Parathyroid adenoma (tissue), 2 donors: ENCODE measurements around the gene KCNT1.

Experiments
- H2AFZ ChIP-seq: fragments of 300-600 bp; sonication (generic); one replicate; pipeline ENCODE4 v1.7.0; 2017; ENCODE audit warnings: antibody characterized with exemption, mild to moderate bottlenecking
- H3K27ac ChIP-seq: fragments of 300-600 bp; sonication (generic); one replicate; pipeline ENCODE4 v1.7.0; 2017
- H3K27me3 ChIP-seq: fragments of 300-600 bp; sonication (generic); one replicate; pipeline ENCODE4 v1.7.0; 2017; ENCODE audit warnings: low read length; ENCODE audit not compliant: control insufficient read depth, insufficient read depth
- H3K36me3 ChIP-seq: fragments of 300-600 bp; sonication (generic); one replicate; pipeline ENCODE4 v1.7.0; 2017; ENCODE audit warnings: low read length; ENCODE audit not compliant: control insufficient read depth, insufficient read depth
- H3K4me1 ChIP-seq: fragments of 300-600 bp; sonication (generic); one replicate; pipeline ENCODE4 v1.7.0; 2017; ENCODE audit warnings: control low read depth
- H3K4me2 ChIP-seq: fragments of 300-600 bp; sonication (generic); one replicate; pipeline ENCODE4 v1.7.0; 2017; ENCODE audit warnings: low read length
- H3K4me3 ChIP-seq: fragments of 300-600 bp; sonication (generic); one replicate; pipeline ENCODE4 v1.7.0; 2017; ENCODE audit warnings: low read depth, low read length
- H3K79me2 ChIP-seq: fragments of 300-600 bp; sonication (generic); one replicate; pipeline ENCODE4 v1.7.0; 2017; ENCODE audit warnings: control low read depth
- H3K9ac ChIP-seq: fragments of 300-600 bp; sonication (generic); one replicate; pipeline ENCODE4 v1.7.0; 2017; ENCODE audit warnings: mild to moderate bottlenecking
- H3K9me3 ChIP-seq: fragments of 300-600 bp; sonication (generic); one replicate; pipeline ENCODE4 v1.7.0; 2017; ENCODE audit warnings: low read length; ENCODE audit not compliant: control insufficient read depth
- CTCF ChIP-seq: fragments of 300-600 bp; sonication (generic); IDR thresholded peaks from one replicate; pipeline ENCODE4 v1.7.0; 2017; ENCODE audit warnings: antibody characterized with exemption, mild to moderate bottlenecking
- donor health status: primary hyperparathyroidism.

The KCNT1 gene

GRCh38 chr9:135743546-135744332 lies 41.8 kb downstream of the KCNT1 start:
- no peak for TF ChIP-seq CTCF
- Histone ChIP-seq H3K4me1 (no peaks in the 10 kb centered on the region), H3K9me3 (no peaks in the 10 kb centered on the region), H3K9ac (no peak overlapping the region), H2AFZ (no peak overlapping the region), H3K36me3 (no peaks in the 10 kb centered on the region), H3K27ac (no peak overlapping the region), H3K4me3 (no peak overlapping the region), H3K4me2 (no peak overlapping the region), H3K27me3 (no peaks in the 10 kb centered on the region), H3K79me2 (no peaks in the 10 kb centered on the region)

GRCh38 chr9:135744333-135745070 lies 42.5 kb downstream of the KCNT1 start:
- Histone ChIP-seq H3K4me3 (no peak overlapping the region), H3K36me3 (no peaks in the 10 kb centered on the region), H3K4me2 (no peak overlapping the region), H3K4me1 (no peaks in the 10 kb centered on the region), H3K9me3 (no peaks in the 10 kb centered on the region), H2AFZ (no peak overlapping the region), H3K9ac (no peak overlapping the region), H3K79me2 (no peaks in the 10 kb centered on the region), H3K27ac (no peak overlapping the region), H3K27me3 (no peaks in the 10 kb centered on the region)
- no peak for TF ChIP-seq CTCF

- no peaks in the 10 kb centered on the region for H3K27me3 ChIP-seq
- no peaks in the 10 kb centered on the region for H3K4me1 ChIP-seq
These were observed 43.2 kb downstream of the KCNT1 start for GRCh38 chr9:135745189-135745588.

GRCh38 chr9:135745686-135746324 lies 43.8 kb downstream of the KCNT1 start:
- Histone ChIP-seq H3K4me2 (no peak overlapping the region), H3K27me3 (no peaks in the 10 kb centered on the region), H3K36me3 (no peaks in the 10 kb centered on the region), H3K27ac (no peak overlapping the region), H3K4me1 (no peaks in the 10 kb centered on the region), H3K9me3 (no peaks in the 10 kb centered on the region), H3K79me2 (no peaks in the 10 kb centered on the region), H2AFZ (no peak overlapping the region), H3K9ac (no peak overlapping the region), H3K4me3 (no peak overlapping the region)
- TF ChIP-seq CTCF, result no peak

More at GRCh38 chr9:135745189-135745588, 43.2 kb downstream of the KCNT1 start:
- Histone ChIP-seq H3K9ac (no peak overlapping the region), H3K79me2 (no peaks in the 10 kb centered on the region), H3K4me3 (no peak overlapping the region), H3K4me2 (no peak overlapping the region), H3K27ac (no peak overlapping the region), H2AFZ (no peak overlapping the region), H3K36me3 (no peaks in the 10 kb centered on the region), H3K9me3 (no peaks in the 10 kb centered on the region)
- no peak for TF ChIP-seq CTCF
